GM18508 (cell line): Measurements from ENCODE around the gene ANO2.

Source experiments
- ATAC-seq: cut with Tn5 transposase; IDR thresholded peaks from one replicate; pipeline ENCODE4 v1.9.1; 2021; ENCODE audit warnings: moderate number of reproducible peaks; ENCODE audit not compliant: insufficient read depth, unreplicated experiment

The ANO2 gene

GRCh38 chr12:5599378-5599777 lies 345.7 kb downstream of the ANO2 start:
- ATAC-seq: no peak

- no peak for ATAC-seq
Measured at GRCh38 chr12:5593998-5594397, 351.1 kb downstream of the ANO2 start.

GRCh38 chr12:5593086-5593485 lies 352.0 kb downstream of the ANO2 start:
- ATAC-seq: no peak

- ATAC-seq: no peak
Measured at GRCh38 chr12:5592310-5592709, 352.7 kb downstream of the ANO2 start.

GRCh38 chr12:5590316-5590715 lies 354.7 kb downstream of the ANO2 start:
- ATAC-seq: no peak

- no peak for ATAC-seq
Measured at GRCh38 chr12:5589054-5589453, 356.0 kb downstream of the ANO2 start.

- no peak for ATAC-seq
Measured at GRCh38 chr12:5588591-5588990, 356.5 kb downstream of the ANO2 start.

- ATAC-seq: no peak
Measured at GRCh38 chr12:5588176-5588575, 356.9 kb downstream of the ANO2 start.

GRCh38 chr12:5587711-5588121 lies 357.3 kb downstream of the ANO2 start:
- ATAC-seq: no peak

GRCh38 chr12:5586201-5586600 lies 358.9 kb downstream of the ANO2 start:
- ATAC-seq: no peak

GRCh38 chr12:5585178-5585577 lies 359.9 kb downstream of the ANO2 start:
- ATAC-seq: no peak

- no peak for ATAC-seq
Measured at GRCh38 chr12:5584412-5585175, 360.5 kb downstream of the ANO2 start.

- ATAC-seq: no peak
Measured at GRCh38 chr12:5582541-5582940, 362.5 kb downstream of the ANO2 start.

- no peak for ATAC-seq
Measured at GRCh38 chr12:5582018-5582417, 363.0 kb downstream of the ANO2 start.

GRCh38 chr12:5581616-5582015 lies 363.4 kb downstream of the ANO2 start:
- no peak for ATAC-seq

- no peak for ATAC-seq
Measured at GRCh38 chr12:5581019-5581418, 364.0 kb downstream of the ANO2 start.

GRCh38 chr12:5578775-5579174 lies 366.3 kb downstream of the ANO2 start:
- no peak for ATAC-seq

- ATAC-seq: no peak
Measured at GRCh38 chr12:5577741-5578140, 367.3 kb downstream of the ANO2 start.

- ATAC-seq: no peak
Measured at GRCh38 chr12:5577211-5577612, 367.8 kb downstream of the ANO2 start.

- ATAC-seq: no peak
Measured at GRCh38 chr12:5575987-5576386, 369.1 kb downstream of the ANO2 start.

GRCh38 chr12:5575232-5575631 lies 369.8 kb downstream of the ANO2 start:
- no peak for ATAC-seq

- ATAC-seq: no peak
Measured at GRCh38 chr12:5573390-5573789, 371.7 kb downstream of the ANO2 start.
